Mesangial cell (primary cell): ENCODE measurements around the gene MEX3A. TPM values are rescaled to one million over a fixed set of nuclear protein-coding genes. Genes with fewer than 3 reads are reported as not detected.

ENCODE experiments used
- total RNA-seq: library from RNA; depleted of rRNA; stranded (reverse); fragments of >200 nt; gene quantifications from 2 replicates; pipeline ENCODE4 v1.2.3, GENCODE V29; 2015

MEX3A gene
- total RNA-seq = 15.6 and 23.7 TPM in 2 replicates

GRCh38 chr1:156082309-156083091 is at the start of gene MEX3A:
TSS of gene MEX3A (minus strand) at chr1:156082465. CDS start at chr1:156081998, 467 bp downstream.

GRCh38 chr1:156114101-156114918 is 32.0 kb upstream of the MEX3A start, which contains the start of gene LMNA:
TSS of gene LMNA (plus strand) at chr1:156114711. CDS start at chr1:156114919, 208 bp downstream.

GRCh38 chr1:156060937-156061636 is 21.2 kb downstream of the MEX3A start, which contains the start of gene RAB25:
TSS of gene RAB25 (plus strand) at chr1:156061160. CDS start at chr1:156061401, 241 bp downstream.

GRCh38 chr1:156054500-156055280 is 27.6 kb downstream of the MEX3A start, which contains the start of gene LAMTOR2:
TSS of gene LAMTOR2 (plus strand) at chr1:156054782. CDS start at chr1:156054890, 108 bp downstream.

GRCh38 chr1:156053768-156054499 is 28.3 kb downstream of the MEX3A start, which contains the start of gene UBQLN4:
TSS of gene UBQLN4 (minus strand) at chr1:156053798. CDS start at chr1:156053701, 97 bp downstream.

Other genes with a start within 250 kb of the MEX3A start
- gene GON4L, start 225.3 kb downstream of the MEX3A start, total RNA-seq = 12.1 and 17.5 TPM in 2 replicates
- 12.7 and 21.8 TPM in 2 replicates for gene SYT11, start 222.9 kb downstream of the MEX3A start, total RNA-seq
- gene RIT1, start 171.1 kb downstream of the MEX3A start, total RNA-seq = 13.9 and 22.4 TPM in 2 replicates
- 16.3 and 23.2 TPM in 2 replicates for gene KHDC4, start 148.1 kb downstream of the MEX3A start, total RNA-seq
- not detected in 2 replicates for gene RXFP4, start 140.8 kb downstream of the MEX3A start, total RNA-seq
- 57.4 and 79.0 TPM in 2 replicates for gene ARHGEF2, start 103.9 kb downstream of the MEX3A start, total RNA-seq
- 604 TPM in 2 replicates for gene SSR2, start 61.5 kb downstream of the MEX3A start, total RNA-seq
- gene UBQLN4, start 28.7 kb downstream of the MEX3A start, total RNA-seq = 22.8 and 27.9 TPM in 2 replicates
- 79.5 and 116 TPM in 2 replicates for gene LAMTOR2, start 27.7 kb downstream of the MEX3A start, total RNA-seq
- gene RAB25, start 21.3 kb downstream of the MEX3A start, total RNA-seq = 0.89 and 1.3 TPM in 2 replicates
- gene LMNA, start 32.2 kb upstream of the MEX3A start, total RNA-seq = 315 and 512 TPM in 2 replicates
- gene SEMA4A, start 71.1 kb upstream of the MEX3A start, total RNA-seq = 0.49 and 2.4 TPM in 2 replicates
- 15.2 and 17.6 TPM in 2 replicates for gene SLC25A44, start 111.6 kb upstream of the MEX3A start, total RNA-seq
- 70.9 and 77.5 TPM in 2 replicates for gene PMF1, start 130.5 kb upstream of the MEX3A start, total RNA-seq
- 0.51 TPM in 1 of 2 replicates, not detected in the other for gene BGLAP, start 159.7 kb upstream of the MEX3A start, total RNA-seq
- gene PAQR6, start 165.6 kb upstream of the MEX3A start, total RNA-seq = 0.49 and 1.0 TPM in 2 replicates
- gene SMG5, start 200.4 kb upstream of the MEX3A start, total RNA-seq = 54.9 and 59.6 TPM in 2 replicates
- gene TMEM79, start 201.9 kb upstream of the MEX3A start, total RNA-seq = 1.8 and 2.0 TPM in 2 replicates
- gene GLMP, start 213.2 kb upstream of the MEX3A start, total RNA-seq = 76.4 and 179 TPM in 2 replicates
- gene VHLL, start 216.8 kb upstream of the MEX3A start, total RNA-seq = not detected in 2 replicates